GM12892 (cell line): ENCODE measurements around the gene GRIN1.

Experiments used
- POLR2A ChIP-seq: IDR thresholded peaks from 2 replicates; pipeline ENCODE4 v1.6.1; 2011; ENCODE audit warnings: low read depth, low read length, control low read depth
- POLR2AphosphoS5 ChIP-seq: IDR thresholded peaks from 2 replicates; pipeline ENCODE4 v1.6.1; 2011; ENCODE audit warnings: low read depth, low read length, control low read depth
- TAF1 ChIP-seq: IDR thresholded peaks from 2 replicates; pipeline ENCODE4 v1.6.1; 2011; ENCODE audit warnings: low read depth, mild to moderate bottlenecking, control low read depth, low read length, borderline replicate concordance

GRCh38 chr9:137114613-137115393 lies 24.2 kb upstream of the GRIN1 start, which contains the start of gene DPP7:
- TF ChIP-seq POLR2A (peak; percentile 61; the same call in 1 of the 2 replicates), POLR2AphosphoS5 (0 out of 2 replicates have a peak, but pooled peaks have one; percentile 36), TAF1 (no peak)
